Measurements from ENCODE around the gene ATP2C2.
"Not testable (repeated sequence)": the region's sequence is repeated elsewhere in the genome, so short reads cannot be mapped to it uniquely, and the experiment has no call there.

The ATP2C2 gene

DNA sequence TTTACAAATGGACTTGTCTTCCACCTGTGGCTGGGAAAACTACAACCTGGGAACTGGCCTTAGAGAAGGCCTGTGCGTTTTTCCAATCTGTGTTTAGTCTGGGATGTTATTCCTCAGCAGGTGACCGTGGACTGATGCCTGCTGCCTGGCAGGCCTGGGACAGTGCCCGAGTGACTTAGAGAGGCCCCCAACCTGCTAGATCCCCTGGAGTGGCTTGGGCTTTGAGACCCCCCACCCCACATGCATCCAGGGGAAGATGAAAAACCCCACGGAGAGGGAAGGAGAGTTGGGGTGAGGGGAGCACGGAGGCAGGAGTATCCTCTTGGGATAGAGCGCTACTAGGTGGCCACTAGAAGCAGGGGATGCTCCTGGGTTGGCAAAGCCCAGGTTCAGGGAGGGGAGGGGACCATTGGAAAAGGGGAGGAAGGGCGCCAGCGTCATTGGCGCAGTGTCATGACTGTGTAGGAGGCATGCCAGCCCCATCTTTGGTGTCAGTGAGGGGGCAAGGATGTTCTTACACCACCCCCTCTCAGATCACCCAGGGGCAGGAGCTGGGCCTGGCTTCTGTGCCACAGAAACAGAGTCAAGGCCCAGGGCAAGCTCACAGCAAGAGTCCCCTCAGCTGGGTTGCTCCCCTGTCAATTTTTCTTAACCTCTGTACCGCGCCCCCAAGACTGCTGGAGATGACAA lies 82.0 kb downstream of the ATP2C2 start:
- no peak for DNase-seq (ENCODE audit: low read depth)
- TF ChIP-seq, protein P1, sequence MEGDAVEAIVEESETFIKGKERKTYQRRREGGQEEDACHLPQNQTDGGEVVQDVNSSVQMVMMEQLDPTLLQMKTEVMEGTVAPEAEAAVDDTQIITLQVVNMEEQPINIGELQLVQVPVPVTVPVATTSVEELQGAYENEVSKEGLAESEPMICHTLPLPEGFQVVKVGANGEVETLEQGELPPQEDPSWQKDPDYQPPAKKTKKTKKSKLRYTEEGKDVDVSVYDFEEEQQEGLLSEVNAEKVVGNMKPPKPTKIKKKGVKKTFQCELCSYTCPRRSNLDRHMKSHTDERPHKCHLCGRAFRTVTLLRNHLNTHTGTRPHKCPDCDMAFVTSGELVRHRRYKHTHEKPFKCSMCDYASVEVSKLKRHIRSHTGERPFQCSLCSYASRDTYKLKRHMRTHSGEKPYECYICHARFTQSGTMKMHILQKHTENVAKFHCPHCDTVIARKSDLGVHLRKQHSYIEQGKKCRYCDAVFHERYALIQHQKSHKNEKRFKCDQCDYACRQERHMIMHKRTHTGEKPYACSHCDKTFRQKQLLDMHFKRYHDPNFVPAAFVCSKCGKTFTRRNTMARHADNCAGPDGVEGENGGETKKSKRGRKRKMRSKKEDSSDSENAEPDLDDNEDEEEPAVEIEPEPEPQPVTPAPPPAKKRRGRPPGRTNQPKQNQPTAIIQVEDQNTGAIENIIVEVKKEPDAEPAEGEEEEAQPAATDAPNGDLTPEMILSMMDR (IDR thresholded peaks at IDR 0.05; ENCODE audit: insufficient read depth, low read depth, low read length, missing control alignments) = no peak

DNA sequence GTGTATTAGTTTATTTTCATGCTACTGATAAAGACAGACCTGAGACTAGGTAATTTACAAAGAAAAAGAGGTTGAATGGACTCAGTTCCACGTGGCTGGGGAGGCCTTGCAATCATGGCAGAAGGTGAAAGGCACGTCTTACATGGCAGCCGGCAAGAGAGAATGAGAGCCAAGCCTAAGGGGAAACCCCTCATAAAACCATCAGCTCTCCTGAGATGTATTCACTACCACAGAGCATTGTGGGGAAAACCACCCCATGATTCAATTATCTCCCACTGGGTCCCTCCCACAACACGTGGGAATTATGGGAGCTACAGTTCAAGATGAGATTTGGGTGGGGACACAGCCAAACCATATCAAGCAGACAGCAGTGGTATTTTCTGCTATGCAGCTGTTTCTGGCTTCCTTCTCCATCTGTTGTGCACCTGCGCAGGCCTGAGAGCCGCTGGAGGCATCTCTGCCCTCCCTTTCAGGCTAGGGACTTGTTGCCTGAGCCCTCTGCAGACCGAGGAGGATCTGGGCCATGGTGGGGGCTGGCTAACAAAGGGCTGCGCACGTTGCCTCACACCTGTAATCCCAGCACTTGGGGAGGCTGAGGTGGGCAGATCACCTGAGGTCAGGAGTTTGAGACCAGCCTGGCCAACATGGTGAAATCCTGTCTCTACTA lies 82.8 kb downstream of the ATP2C2 start:
- not testable (repeated sequence) for H3K4me3 ChIP-seq (ENCODE audit: low read length); DNase-seq (ENCODE audit: low read depth)

More for the DNA sequence above, 82.0 kb downstream of the ATP2C2 start:
- no peak overlapping the region for H3K4me3 ChIP-seq (ENCODE audit: low read length)

DNA sequence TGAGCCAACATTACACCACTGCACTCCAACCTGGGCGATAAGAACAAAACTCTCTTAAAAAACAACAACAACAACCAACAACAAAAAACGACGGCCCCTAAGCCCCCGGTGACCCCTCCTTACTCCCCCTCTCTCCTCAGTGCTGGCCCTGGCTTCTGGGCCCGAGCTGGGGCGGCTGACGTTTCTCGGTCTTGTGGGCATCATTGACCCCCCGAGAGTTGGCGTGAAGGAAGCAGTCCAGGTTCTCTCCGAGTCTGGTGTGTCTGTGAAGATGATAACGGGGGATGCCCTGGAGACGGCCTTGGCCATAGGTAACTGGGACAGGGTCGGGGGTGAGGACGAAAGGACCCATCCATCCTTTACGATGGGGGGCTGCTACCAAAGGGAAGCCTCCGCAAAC lies 83.4 kb downstream of the ATP2C2 start:
- DNase-seq (ENCODE audit: low read depth) = no peak
- H3K4me3 ChIP-seq (ENCODE audit: low read length) = no peak overlapping the region
- TF ChIP-seq, protein P1 (IDR thresholded peaks at IDR 0.05; ENCODE audit: insufficient read depth, low read depth, low read length, missing control alignments) = no peak

DNA sequence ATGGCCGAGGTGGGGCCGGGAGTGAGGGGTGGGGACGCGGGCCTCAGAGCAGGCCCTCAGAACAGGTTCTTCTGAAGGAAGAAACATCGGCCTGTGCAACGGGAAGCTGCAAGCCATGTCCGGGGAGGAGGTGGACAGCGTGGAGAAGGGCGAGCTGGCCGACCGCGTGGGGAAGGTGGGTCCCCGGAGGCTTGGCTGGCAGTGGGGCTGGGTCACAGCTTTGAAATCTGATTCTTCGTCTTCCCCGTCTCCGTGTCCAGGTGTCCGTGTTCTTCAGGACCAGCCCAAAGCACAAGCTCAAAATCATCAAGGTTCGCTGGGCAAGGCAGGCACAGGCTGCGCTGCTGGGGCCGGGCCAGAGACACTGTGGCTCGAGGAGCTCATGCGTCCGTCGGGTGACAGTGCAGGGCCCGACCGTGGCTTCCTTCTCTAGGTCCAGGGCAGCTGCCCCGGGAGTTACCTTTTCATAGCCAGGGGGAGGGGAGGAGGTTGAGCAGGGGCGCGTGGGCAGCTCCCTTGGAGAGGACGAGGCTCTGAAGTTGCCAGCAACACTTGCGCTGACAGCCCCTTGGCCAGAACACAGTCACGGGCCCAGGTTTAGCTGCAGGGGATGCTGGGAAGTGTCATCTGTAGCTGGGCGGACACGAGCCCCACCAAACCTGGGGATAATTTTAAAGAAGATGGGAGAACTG lies 84.9 kb downstream of the ATP2C2 start:
- H3K4me3 ChIP-seq (ENCODE audit: low read length) = no peak overlapping the region
- no peak for DNase-seq (ENCODE audit: low read depth)
- TF ChIP-seq, protein P1 (IDR thresholded peaks at IDR 0.05; ENCODE audit: insufficient read depth, low read depth, low read length, missing control alignments) = no peak

DNA sequence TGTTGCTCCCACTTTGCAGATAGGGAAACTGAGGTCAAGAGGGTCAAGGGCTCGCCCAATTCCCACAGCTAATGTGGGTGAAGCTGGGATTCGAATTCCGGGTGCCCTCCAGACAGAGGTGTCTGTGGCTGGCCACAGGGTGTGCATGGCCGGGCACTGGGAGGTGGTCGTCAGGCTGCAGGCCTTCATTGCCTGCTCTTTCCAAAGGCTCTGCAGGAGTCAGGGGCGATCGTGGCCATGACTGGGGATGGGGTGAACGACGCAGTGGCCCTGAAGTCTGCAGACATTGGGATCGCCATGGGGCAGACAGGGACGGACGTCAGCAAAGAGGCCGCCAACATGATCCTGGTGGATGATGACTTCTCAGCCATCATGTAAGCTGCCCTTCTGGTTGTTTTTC lies 86.3 kb downstream of the ATP2C2 start:
- TF ChIP-seq, protein P1 (IDR thresholded peaks at IDR 0.05; ENCODE audit: insufficient read depth, low read depth, low read length, missing control alignments) = no peak
- H3K4me3 ChIP-seq (ENCODE audit: low read length) = no peak overlapping the region
- DNase-seq (ENCODE audit: low read depth) = no peak

DNA sequence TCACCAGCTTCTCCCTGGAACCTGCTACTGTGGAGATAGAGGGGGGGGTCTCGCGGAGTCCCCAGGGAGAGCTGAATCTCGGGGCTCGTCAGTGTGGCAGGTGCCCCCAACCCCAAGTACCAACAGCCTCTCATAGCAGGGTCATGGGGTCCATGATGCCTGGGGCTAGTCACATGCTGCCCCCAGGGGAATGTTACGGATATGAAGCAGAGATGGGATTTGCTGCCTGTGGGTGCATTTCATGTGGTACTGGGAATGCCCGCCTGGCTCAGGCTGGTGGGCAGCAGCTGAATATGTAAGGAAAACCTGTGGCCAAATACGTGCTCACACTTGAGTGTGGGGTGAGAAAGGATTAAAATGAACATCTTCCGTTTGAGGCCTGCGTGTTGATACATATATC lies 86.7 kb downstream of the ATP2C2 start:
- H3K4me3 ChIP-seq (ENCODE audit: low read length) = no peak overlapping the region
- DNase-seq (ENCODE audit: low read depth) = no peak
- TF ChIP-seq, protein P1 (IDR thresholded peaks at IDR 0.05; ENCODE audit: insufficient read depth, low read depth, low read length, missing control alignments) = no peak

All from epithelial cell of esophagus (primary cell).